HepG2 (cell line): Measurements from ENCODE around the gene MALT1. TPM values are rescaled to one million over a fixed set of nuclear protein-coding genes. Genes with fewer than 3 reads are reported as not detected.

ENCODE experiments used
- ATAC-seq: fragments of 200-7000 bp; cut with Tn5 transposase; 3 replicates; pipeline ENCODE4 v1.9.1; 2020; ENCODE audit warnings: mild to moderate bottlenecking, moderate library complexity
- BruUV-seq: library from RNA; stranded (reverse); fragments of 400-500 nt; replicated peaks from 2 replicates; lab custom pipeline; 2021; lab: Mats Ljungman, UMichigan
- CTCF ChIA-PET: fragments of 300-600 bp; formaldehyde crosslinking; extraction: SDS; loops from one replicate; lab custom pipeline; 2021; ENCODE audit warnings: low total read pairs, inconsistent platforms, low intra/inter-chr PET ratio; lab: Yijun Ruan, JAX
- POLR2A ChIA-PET: fragments of 350-600 bp; sonication (Branson Sonifier 250); formaldehyde crosslinking; loops from one replicate; lab custom pipeline; 2020; ENCODE audit warnings: antibody characterized with exemption, inconsistent platforms; lab: Yijun Ruan, JAX
- DNase-seq: peaks from one replicate; pipeline ENCODE4 v3.0.0-alpha.2; 2015; ENCODE audit warnings: low spot score
- FAIRE-seq: peaks from 3 replicates; lab custom pipeline; 2011; peaks lifted over from hg19 to GRCh38; lab: Jason Lieb, UNC
- H2AFZ ChIP-seq: one replicate; pipeline ENCODE4 v1.6.1; 2011; ENCODE audit warnings: low read length, inconsistent platforms
- H3K27ac ChIP-seq: fragments of 300-600 bp; 3 replicates; pipeline ENCODE4 v1.8.0; 2011; ENCODE audit warnings: mixed run types, mild to moderate bottlenecking, mixed read lengths, low read length, inconsistent platforms; ENCODE audit not compliant: insufficient read depth; ENCODE audit errors: extremely low read length
- H3K27me3 ChIP-seq, 2 experiments: fragments of 200-600 bp in 1 of 2; 2 replicates in 1 of 2; 3 replicates in 1 of 2; pipeline versions ENCODE4 v1.6.0 to v1.8.0; 2011; ENCODE audit warnings: low read length in 2 of 2, mild to moderate bottlenecking in 2 of 2, moderate library complexity in 2 of 2, inconsistent platforms in 1 of 2; ENCODE audit not compliant: insufficient read depth in 2 of 2, control insufficient read depth in 1 of 2
- H3K36me3 ChIP-seq, 2 experiments: fragments of 200-600 bp in 1 of 2; replicated peaks in 1 of 2; 2 replicates in 1 of 2; 3 replicates in 1 of 2; pipeline versions ENCODE4 v1.5.1 to v1.8.0; 2011; ENCODE audit warnings: low read length in 2 of 2, inconsistent platforms in 1 of 2; ENCODE audit not compliant: insufficient read depth in 2 of 2, control insufficient read depth in 1 of 2
- H3K4me1 ChIP-seq: 2 replicates; pipeline ENCODE4 v1.5.1; 2012; ENCODE audit warnings: low read length, inconsistent platforms; ENCODE audit not compliant: insufficient read depth
- H3K4me2 ChIP-seq: 2 replicates; pipeline ENCODE4 v1.6.0; 2011; ENCODE audit warnings: low read depth, low read length, inconsistent platforms
- H3K4me3 ChIP-seq, 3 experiments: fragments of 200-600 bp in 1 of 3; sonication (generic), shearing (Covaris generic) in 1 of 3; replicated peaks in 1 of 3; 2 replicates each; pipeline ENCODE4 v1.5.1; 2011 to 2016; ENCODE audit warnings: low read length in 3 of 3, inconsistent platforms in 2 of 3, low read depth in 2 of 3, mild to moderate bottlenecking in 2 of 3, control low read depth in 1 of 3, mixed read lengths in 1 of 3; ENCODE audit not compliant: insufficient read depth in 1 of 3
- H3K79me2 ChIP-seq: one replicate; pipeline ENCODE4 v1.6.1; 2011; ENCODE audit warnings: low read length, inconsistent platforms; ENCODE audit not compliant: insufficient read depth
- H3K9ac ChIP-seq: 2 replicates; pipeline ENCODE4 v1.6.0; 2011; ENCODE audit warnings: mild to moderate bottlenecking, low read depth, low read length, inconsistent platforms; ENCODE audit not compliant: insufficient read depth
- H3K9me3 ChIP-seq: 2 replicates; pipeline ENCODE4 v1.5.1; 2012; ENCODE audit warnings: mild to moderate bottlenecking, low read length
- H4K20me1 ChIP-seq: 2 replicates; pipeline ENCODE4 v1.6.0; 2011; ENCODE audit warnings: inconsistent platforms, mild to moderate bottlenecking, low read length, moderate library complexity; ENCODE audit not compliant: insufficient read depth
- BCL6 ChIP-seq: IDR thresholded peaks from 2 replicates; pipeline ENCODE4 v1.6.1; 2016; ENCODE audit warnings: missing genetic modification reagents, missing compliant biosample characterization
- MIER3 ChIP-seq: IDR thresholded peaks from 2 replicates; pipeline ENCODE4 v1.6.1; 2016; ENCODE audit warnings: missing compliant biosample characterization, borderline replicate concordance
- ZIK1 ChIP-seq: sonication (generic); formaldehyde crosslinking; IDR thresholded peaks from 2 replicates; pipeline ENCODE4 v1.5.0; 2020; ENCODE audit warnings: mild to moderate bottlenecking, low read depth, missing genetic modification reagents, borderline replicate concordance
- ZNF333 ChIP-seq: sonication (generic); formaldehyde crosslinking; IDR thresholded peaks from 2 replicates; pipeline ENCODE4 v1.4.0; 2020; ENCODE audit warnings: mild to moderate bottlenecking, missing genetic modification reagents, borderline replicate concordance
- ZNF543 ChIP-seq: sonication (generic); formaldehyde crosslinking; IDR thresholded peaks from 2 replicates; pipeline ENCODE4 v1.4.0; 2020; ENCODE audit warnings: mild to moderate bottlenecking, missing genetic modification reagents
- ZNF674 ChIP-seq: sonication (generic); formaldehyde crosslinking; IDR thresholded peaks from 2 replicates; pipeline ENCODE4 v1.5.0; 2020; ENCODE audit warnings: low read depth, mild to moderate bottlenecking, missing genetic modification reagents
- WGBS: methylation state at CpG from one replicate; pipeline ENCODE4 v1.1.6; 2017; ENCODE audit warnings: low lambda C conversion rate; 5-methylcytosine and 5-hydroxymethylcytosine counted together
- in situ Hi-C: cut with HindIII; loops from 2 replicates; pipeline ENCODE4 v1.10.0; 2017; ENCODE audit warnings: low pct_unique_long_range_greater_than_20kb; ENCODE audit not compliant: extremely low pct_ligation_motif_present
- intact Hi-C: fragments of 100-400 bp; cut with micrococcal nuclease; formaldehyde crosslinking; loops from one replicate; pipeline ENCODE4 v1.10.0; 2022; ENCODE audit not compliant: unreplicated experiment
- polyA plus RNA-seq, 8 experiments: library from polyadenylated mRNA; depleted of rRNA in 3 of 8; stranded (reverse) in 7 of 8; unstranded in 1 of 8; fragments of >200 nt; fragmentation: Illumina TruSeq in 4 of 8; extraction: Trizol in 4 of 8; gene quantifications; 2 replicates each; pipeline versions ENCODE4 v1.2.1 to v1.2.3, GENCODE V29; 2011 to 2016; ENCODE audit warnings: low read depth in 4 of 8, missing spikeins in 1 of 8, mixed read lengths in 1 of 8; ENCODE audit not compliant: insufficient read depth in 1 of 8
- total RNA-seq, 5 experiments: library from RNA; depleted of rRNA; stranded (reverse); fragments of >200 nt; fragmentation: Illumina TruSeq; extraction: Trizol; gene quantifications; 2 replicates each; pipeline ENCODE4 v1.2.3, GENCODE V29; 2016; ENCODE audit warnings: low read depth in 1 of 5
- TF ChIP-seq, protein P1 (sequence below): IDR thresholded peaks from 2 replicates; pipeline ENCODE4 v1.6.1; 2018; ENCODE audit warnings: missing genetic modification reagents, mild to moderate bottlenecking, missing compliant biosample characterization
- TF ChIP-seq, protein P2 (sequence below): sonication (generic); formaldehyde crosslinking; IDR thresholded peaks from 2 replicates; pipeline ENCODE4 v1.9.0; 2022; ENCODE audit warnings: low read depth, missing genetic modification reagents
- TF ChIP-seq, protein P3 (sequence below): sonication (generic); formaldehyde crosslinking; IDR thresholded peaks from 2 replicates; pipeline ENCODE4 v1.5.1; 2020; ENCODE audit warnings: missing genetic modification reagents, mild to moderate bottlenecking, borderline replicate concordance
- TF ChIP-seq, protein P4 (sequence below): sonication (generic); formaldehyde crosslinking; IDR thresholded peaks from 2 replicates; pipeline ENCODE4 v1.4.0; 2020; ENCODE audit warnings: mild to moderate bottlenecking, missing genetic modification reagents
- TF ChIP-seq, protein P5 (sequence below): sonication (generic); formaldehyde crosslinking; IDR thresholded peaks from 2 replicates; pipeline ENCODE4 v1.8.0; 2022; ENCODE audit warnings: missing genetic modification reagents, low read depth, mild to moderate bottlenecking, borderline replicate concordance

Gene MALT1
- total and polyA plus RNA-seq, 2 of the 13 experiments (the other 11 are each of a cell fraction or from before 2014, with no cell fraction given): 43.9 to 89.0 TPM

DNA sequence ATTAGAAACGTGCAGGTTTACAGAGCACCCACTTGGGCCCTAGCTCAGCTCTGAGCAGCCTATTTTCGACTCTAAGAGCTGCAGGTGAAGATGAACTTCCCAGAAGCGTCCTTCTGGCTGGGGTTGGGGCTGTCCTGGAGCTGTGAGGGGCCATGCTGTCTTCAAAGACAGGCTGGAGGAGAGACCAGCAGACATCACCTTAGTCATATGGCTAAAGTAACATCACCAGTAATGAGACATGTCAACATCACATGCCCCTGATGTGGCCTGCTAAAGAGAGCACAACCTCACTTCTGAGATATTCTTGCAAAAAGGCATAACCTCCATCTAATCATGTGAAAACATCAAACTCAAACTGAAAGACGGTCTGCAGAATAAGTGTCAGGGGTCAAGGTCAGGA, 106.2 kb downstream of the MALT1 start (continued):
- TF ChIP-seq, protein P1, sequence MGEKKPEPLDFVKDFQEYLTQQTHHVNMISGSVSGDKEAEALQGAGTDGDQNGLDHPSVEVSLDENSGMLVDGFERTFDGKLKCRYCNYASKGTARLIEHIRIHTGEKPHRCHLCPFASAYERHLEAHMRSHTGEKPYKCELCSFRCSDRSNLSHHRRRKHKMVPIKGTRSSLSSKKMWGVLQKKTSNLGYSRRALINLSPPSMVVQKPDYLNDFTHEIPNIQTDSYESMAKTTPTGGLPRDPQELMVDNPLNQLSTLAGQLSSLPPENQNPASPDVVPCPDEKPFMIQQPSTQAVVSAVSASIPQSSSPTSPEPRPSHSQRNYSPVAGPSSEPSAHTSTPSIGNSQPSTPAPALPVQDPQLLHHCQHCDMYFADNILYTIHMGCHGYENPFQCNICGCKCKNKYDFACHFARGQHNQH: no peak
- TF ChIP-seq ZNF674 (CRISPR knock-in tag): no peak

DNA sequence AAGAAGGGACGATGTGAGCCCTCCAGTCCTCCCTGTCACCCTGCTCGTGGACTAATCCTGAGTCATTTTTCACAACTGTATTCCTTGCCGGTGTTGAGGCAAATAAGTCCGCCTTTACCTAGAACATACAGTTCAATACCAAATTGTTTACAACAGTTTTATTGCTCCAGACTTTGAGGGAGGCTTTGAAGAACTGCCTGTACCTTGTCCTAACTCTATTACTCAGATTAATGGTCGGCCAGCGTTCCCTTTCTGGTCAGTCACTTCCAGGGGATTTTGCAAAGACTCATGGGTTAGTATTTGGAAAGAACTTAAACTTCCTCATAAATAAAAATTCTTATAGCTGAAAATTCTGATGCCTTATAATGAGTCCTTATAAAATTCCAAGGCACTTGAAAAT, 108.3 kb downstream of the MALT1 start:
- ChIA-PET POLR2A (no interaction called here), CTCF (interaction anchor here (1.9 kb wide), 1 partner anchor 291 kb away, joined by 4 read pairs; no protein-coding TSS in a partner anchor)
- H3K9ac ChIP-seq: no peak overlapping the region
- ATAC-seq: no peak
- DNase-seq: no peak
- intact Hi-C loops (no loop called here), in situ Hi-C loops (no loop called here)
- peaks cover 0 to 8% of the 10 kb centered on the region in 2 experiments; a peak in 4 of 5 replicates for H3K27me3 ChIP-seq
- no peak overlapping the region for H2AFZ ChIP-seq
- H4K20me1 ChIP-seq: no peaks in the 10 kb centered on the region
- no peaks in the 10 kb centered on the region for H3K36me3 ChIP-seq
- H3K27ac ChIP-seq: no peak overlapping the region
- H3K4me3 ChIP-seq: no peak overlapping the region
- H3K4me1 ChIP-seq: 0 out of 2 replicates have a peak, but pooled peaks cover 5% of the 10 kb centered on the region
- no peaks in the 10 kb centered on the region for H3K9me3 ChIP-seq
- H3K4me2 ChIP-seq: no peak overlapping the region
- FAIRE-seq: no peak
- BruUV-seq: no TSS peak
- WGBS: 13% methylated on average over 6 of the region's 6 CpGs
- H3K79me2 ChIP-seq: no peaks in the 10 kb centered on the region
- TF ChIP-seq ZNF543 (CRISPR knock-in tag): no peak
- no peak for TF ChIP-seq ZIK1 (CRISPR knock-in tag)
- TF ChIP-seq, protein P2, sequence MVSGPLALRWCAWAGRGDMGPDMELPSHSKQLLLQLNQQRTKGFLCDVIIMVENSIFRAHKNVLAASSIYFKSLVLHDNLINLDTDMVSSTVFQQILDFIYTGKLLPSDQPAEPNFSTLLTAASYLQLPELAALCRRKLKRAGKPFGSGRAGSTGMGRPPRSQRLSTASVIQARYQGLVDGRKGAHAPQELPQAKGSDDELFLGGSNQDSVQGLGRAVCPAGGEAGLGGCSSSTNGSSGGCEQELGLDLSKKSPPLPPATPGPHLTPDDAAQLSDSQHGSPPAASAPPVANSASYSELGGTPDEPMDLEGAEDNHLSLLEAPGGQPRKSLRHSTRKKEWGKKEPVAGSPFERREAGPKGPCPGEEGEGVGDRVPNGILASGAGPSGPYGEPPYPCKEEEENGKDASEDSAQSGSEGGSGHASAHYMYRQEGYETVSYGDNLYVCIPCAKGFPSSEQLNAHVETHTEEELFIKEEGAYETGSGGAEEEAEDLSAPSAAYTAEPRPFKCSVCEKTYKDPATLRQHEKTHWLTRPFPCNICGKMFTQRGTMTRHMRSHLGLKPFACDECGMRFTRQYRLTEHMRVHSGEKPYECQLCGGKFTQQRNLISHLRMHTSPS (CRISPR knock-in tag): no peak
- TF ChIP-seq, protein P3, sequence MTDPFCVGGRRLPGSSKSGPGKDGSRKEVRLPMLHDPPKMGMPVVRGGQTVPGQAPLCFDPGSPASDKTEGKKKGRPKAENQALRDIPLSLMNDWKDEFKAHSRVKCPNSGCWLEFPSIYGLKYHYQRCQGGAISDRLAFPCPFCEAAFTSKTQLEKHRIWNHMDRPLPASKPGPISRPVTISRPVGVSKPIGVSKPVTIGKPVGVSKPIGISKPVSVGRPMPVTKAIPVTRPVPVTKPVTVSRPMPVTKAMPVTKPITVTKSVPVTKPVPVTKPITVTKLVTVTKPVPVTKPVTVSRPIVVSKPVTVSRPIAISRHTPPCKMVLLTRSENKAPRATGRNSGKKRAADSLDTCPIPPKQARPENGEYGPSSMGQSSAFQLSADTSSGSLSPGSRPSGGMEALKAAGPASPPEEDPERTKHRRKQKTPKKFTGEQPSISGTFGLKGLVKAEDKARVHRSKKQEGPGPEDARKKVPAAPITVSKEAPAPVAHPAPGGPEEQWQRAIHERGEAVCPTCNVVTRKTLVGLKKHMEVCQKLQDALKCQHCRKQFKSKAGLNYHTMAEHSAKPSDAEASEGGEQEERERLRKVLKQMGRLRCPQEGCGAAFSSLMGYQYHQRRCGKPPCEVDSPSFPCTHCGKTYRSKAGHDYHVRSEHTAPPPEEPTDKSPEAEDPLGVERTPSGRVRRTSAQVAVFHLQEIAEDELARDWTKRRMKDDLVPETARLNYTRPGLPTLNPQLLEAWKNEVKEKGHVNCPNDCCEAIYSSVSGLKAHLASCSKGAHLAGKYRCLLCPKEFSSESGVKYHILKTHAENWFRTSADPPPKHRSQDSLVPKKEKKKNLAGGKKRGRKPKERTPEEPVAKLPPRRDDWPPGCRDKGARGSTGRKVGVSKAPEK (CRISPR knock-in tag): no peak
- no peak for TF ChIP-seq MIER3 (CRISPR knock-in tag)
- TF ChIP-seq ZNF333: no peak
- TF ChIP-seq, protein P4, sequence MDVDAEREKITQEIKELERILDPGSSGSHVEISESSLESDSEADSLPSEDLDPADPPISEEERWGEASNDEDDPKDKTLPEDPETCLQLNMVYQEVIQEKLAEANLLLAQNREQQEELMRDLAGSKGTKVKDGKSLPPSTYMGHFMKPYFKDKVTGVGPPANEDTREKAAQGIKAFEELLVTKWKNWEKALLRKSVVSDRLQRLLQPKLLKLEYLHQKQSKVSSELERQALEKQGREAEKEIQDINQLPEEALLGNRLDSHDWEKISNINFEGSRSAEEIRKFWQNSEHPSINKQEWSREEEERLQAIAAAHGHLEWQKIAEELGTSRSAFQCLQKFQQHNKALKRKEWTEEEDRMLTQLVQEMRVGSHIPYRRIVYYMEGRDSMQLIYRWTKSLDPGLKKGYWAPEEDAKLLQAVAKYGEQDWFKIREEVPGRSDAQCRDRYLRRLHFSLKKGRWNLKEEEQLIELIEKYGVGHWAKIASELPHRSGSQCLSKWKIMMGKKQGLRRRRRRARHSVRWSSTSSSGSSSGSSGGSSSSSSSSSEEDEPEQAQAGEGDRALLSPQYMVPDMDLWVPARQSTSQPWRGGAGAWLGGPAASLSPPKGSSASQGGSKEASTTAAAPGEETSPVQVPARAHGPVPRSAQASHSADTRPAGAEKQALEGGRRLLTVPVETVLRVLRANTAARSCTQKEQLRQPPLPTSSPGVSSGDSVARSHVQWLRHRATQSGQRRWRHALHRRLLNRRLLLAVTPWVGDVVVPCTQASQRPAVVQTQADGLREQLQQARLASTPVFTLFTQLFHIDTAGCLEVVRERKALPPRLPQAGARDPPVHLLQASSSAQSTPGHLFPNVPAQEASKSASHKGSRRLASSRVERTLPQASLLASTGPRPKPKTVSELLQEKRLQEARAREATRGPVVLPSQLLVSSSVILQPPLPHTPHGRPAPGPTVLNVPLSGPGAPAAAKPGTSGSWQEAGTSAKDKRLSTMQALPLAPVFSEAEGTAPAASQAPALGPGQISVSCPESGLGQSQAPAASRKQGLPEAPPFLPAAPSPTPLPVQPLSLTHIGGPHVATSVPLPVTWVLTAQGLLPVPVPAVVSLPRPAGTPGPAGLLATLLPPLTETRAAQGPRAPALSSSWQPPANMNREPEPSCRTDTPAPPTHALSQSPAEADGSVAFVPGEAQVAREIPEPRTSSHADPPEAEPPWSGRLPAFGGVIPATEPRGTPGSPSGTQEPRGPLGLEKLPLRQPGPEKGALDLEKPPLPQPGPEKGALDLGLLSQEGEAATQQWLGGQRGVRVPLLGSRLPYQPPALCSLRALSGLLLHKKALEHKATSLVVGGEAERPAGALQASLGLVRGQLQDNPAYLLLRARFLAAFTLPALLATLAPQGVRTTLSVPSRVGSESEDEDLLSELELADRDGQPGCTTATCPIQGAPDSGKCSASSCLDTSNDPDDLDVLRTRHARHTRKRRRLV: no peak
- TF ChIP-seq, protein P5, sequence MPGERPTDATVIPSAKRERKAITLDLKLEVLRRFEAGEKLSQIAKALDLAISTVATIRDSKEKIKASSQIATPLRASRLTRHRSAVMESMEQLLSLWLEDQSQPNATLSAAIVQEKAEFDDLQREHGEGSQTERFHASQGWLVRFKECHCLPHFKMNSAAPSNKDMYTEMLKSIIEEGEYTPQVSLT (CRISPR knock-in tag): no peak
- no peak for TF ChIP-seq BCL6
